ENCODE results near the gene TMEM184B.

Gene TMEM184B

DNA sequence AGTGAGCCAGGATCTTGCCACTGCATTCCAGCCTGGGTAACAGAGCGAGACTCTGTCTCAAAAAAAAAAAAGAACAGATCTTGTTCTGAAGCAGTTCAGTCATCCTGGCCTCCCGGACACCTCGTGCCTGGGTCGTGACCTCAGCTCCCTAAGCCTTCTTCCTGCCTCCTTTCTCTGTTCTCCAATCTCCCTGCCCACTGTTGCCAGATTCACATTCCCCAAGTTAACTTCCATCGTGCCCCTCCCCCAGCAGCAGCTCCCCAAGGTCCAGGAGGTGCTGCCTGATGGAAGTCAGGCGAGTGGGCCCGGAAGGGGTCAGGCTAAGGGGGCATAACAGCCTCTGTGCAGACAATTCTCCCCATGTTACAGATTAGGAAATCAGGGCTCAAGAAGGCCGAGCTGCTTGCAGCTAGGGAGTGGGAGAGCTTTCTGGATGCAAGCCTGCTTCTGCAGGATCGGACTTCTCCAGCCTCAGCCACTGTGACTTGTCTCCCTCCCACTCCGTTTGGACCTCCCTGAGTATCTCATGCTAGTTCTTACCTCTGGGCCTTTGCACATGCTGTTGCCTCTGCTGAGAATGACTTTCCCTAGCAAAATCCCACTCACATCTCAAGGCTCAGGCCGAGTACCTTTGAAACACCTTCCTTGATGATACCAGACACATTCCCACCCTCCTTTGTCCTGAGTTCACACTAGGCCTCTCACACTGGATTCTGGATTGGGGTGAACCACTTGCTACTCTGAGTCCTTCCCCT lies 14.3 kb upstream of the TMEM184B start:
- ATAC-seq (ENCODE audit: low read depth) (no peak), DNase-seq (ENCODE audit: low spot score) (no peak)
- Histone ChIP-seq H3K4me1 (ENCODE audit: insufficient read depth, poor library complexity, severe bottlenecking) (peaks cover 12% of the 10 kb centered on the region), H3K9me3 (ENCODE audit: severe bottlenecking) (no peaks in the 10 kb centered on the region), H3K27ac (ENCODE audit: poor library complexity, severe bottlenecking) (no peak overlapping the region), H3K36me3 (ENCODE audit: low read depth) (peaks cover 38% of the 10 kb centered on the region), H3K4me3 (ENCODE audit: severe bottlenecking) (no peak overlapping the region), H3K27me3 (ENCODE audit: insufficient read depth, poor library complexity, severe bottlenecking) (no peaks in the 10 kb centered on the region)
- TF ChIP-seq CTCF (IDR thresholded peaks at IDR 0.05; ENCODE audit: poor library complexity, severe bottlenecking): no peak

GRCh38 chr22:38285018-38285417 lies 12.2 kb upstream of the TMEM184B start:
- DNase-seq (ENCODE audit: low spot score) (no peak), ATAC-seq (ENCODE audit: low read depth) (no peak)
- no peak for TF ChIP-seq CTCF (IDR thresholded peaks at IDR 0.05; ENCODE audit: poor library complexity, severe bottlenecking)
- Histone ChIP-seq H3K36me3 (ENCODE audit: low read depth) (peaks cover 28% of the 10 kb centered on the region), H3K27me3 (ENCODE audit: insufficient read depth, poor library complexity, severe bottlenecking) (no peaks in the 10 kb centered on the region), H3K4me1 (ENCODE audit: insufficient read depth, poor library complexity, severe bottlenecking) (peaks cover 12% of the 10 kb centered on the region), H3K4me3 (ENCODE audit: severe bottlenecking) (no peak overlapping the region), H3K9me3 (ENCODE audit: severe bottlenecking) (no peaks in the 10 kb centered on the region), H3K27ac (ENCODE audit: poor library complexity, severe bottlenecking) (peak overlapping the region; percentile 71)

GRCh38 chr22:38284042-38284402 lies 11.2 kb upstream of the TMEM184B start:
- no peaks in the 10 kb centered on the region for H3K9me3 ChIP-seq (ENCODE audit: severe bottlenecking)
- peaks cover 23% of the 10 kb centered on the region for H3K36me3 ChIP-seq (ENCODE audit: low read depth)
- no peaks in the 10 kb centered on the region for H3K27me3 ChIP-seq (ENCODE audit: insufficient read depth, poor library complexity, severe bottlenecking)
- H3K4me3 ChIP-seq (ENCODE audit: severe bottlenecking): no peak overlapping the region
- DNase-seq (ENCODE audit: low spot score) (no peak), ATAC-seq (ENCODE audit: low read depth) (no peak; the same call in 2 of the 3 replicates)
- peaks cover 13% of the 10 kb centered on the region for H3K4me1 ChIP-seq (ENCODE audit: insufficient read depth, poor library complexity, severe bottlenecking)
- peak overlapping the region; percentile 71 for H3K27ac ChIP-seq (ENCODE audit: poor library complexity, severe bottlenecking)
- TF ChIP-seq CTCF (IDR thresholded peaks at IDR 0.05; ENCODE audit: poor library complexity, severe bottlenecking): no peak

DNA sequence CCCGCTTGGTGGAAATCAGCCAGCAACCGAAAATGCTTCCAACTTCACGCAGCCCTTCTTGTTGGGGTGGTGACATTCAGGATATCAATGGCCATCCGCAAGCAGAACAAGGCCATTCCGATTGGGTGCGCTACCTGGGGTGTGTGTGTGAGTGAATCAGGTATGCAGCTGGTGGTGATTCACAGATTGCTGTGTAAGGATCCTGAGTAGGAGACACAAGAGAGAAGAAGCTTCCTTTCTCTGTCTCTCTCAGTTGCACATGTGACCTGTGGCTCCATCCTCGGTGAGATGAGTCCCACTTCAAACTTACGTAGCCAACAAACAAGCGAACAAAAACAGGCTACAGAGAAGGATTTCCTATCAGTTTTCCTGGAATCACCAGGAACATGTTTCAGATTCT lies 9.6 kb upstream of the TMEM184B start:
- TF ChIP-seq CTCF (IDR thresholded peaks at IDR 0.05; ENCODE audit: poor library complexity, severe bottlenecking): no peak
- ATAC-seq (ENCODE audit: low read depth) (no peak), DNase-seq (ENCODE audit: low spot score) (no peak)
- H3K36me3 ChIP-seq (ENCODE audit: low read depth): peaks cover 11% of the 10 kb centered on the region
- H3K9me3 ChIP-seq (ENCODE audit: severe bottlenecking): no peaks in the 10 kb centered on the region
- peak overlapping the region; percentile 71 for H3K27ac ChIP-seq (ENCODE audit: poor library complexity, severe bottlenecking)
- peaks cover 17% of the 10 kb centered on the region for H3K4me1 ChIP-seq (ENCODE audit: insufficient read depth, poor library complexity, severe bottlenecking)
- no peak overlapping the region for H3K4me3 ChIP-seq (ENCODE audit: severe bottlenecking)
- H3K27me3 ChIP-seq (ENCODE audit: insufficient read depth, poor library complexity, severe bottlenecking): no peaks in the 10 kb centered on the region

- no peak for DNase-seq (ENCODE audit: low spot score)
- Histone ChIP-seq H3K36me3 (ENCODE audit: low read depth) (peaks cover 4% of the 10 kb centered on the region), H3K27ac (ENCODE audit: poor library complexity, severe bottlenecking) (no peak overlapping the region), H3K4me1 (ENCODE audit: insufficient read depth, poor library complexity, severe bottlenecking) (peaks cover 12% of the 10 kb centered on the region), H3K27me3 (ENCODE audit: insufficient read depth, poor library complexity, severe bottlenecking) (no peaks in the 10 kb centered on the region), H3K4me3 (ENCODE audit: severe bottlenecking) (no peak overlapping the region), H3K9me3 (ENCODE audit: severe bottlenecking) (no peaks in the 10 kb centered on the region)
- ATAC-seq (ENCODE audit: low read depth): no peak
- no peak for TF ChIP-seq CTCF (IDR thresholded peaks at IDR 0.05; ENCODE audit: poor library complexity, severe bottlenecking)
Measured at GRCh38 chr22:38276166-38276565, 3.4 kb upstream of the TMEM184B start.
